ENCODE results near the gene RNU5B-1. TPM values are rescaled to one million over a fixed set of nuclear protein-coding genes. Genes with fewer than 3 reads are reported as not detected.

The RNU5B-1 gene
- total RNA-seq, 4 donors from 2014 or later = not detected

Other genes starting within 250 kb of the RNU5B-1 start
- gene RASL12, start 236.7 kb upstream of the RNU5B-1 start, total RNA-seq = 10 to 100 TPM in 1 of 4 donors, 1 to 10 TPM in 3; 1.7 to 18.9 (median 7.7) TPM
- gene KBTBD13, start 227.9 kb upstream of the RNU5B-1 start, total RNA-seq = not detected
- gene UBAP1L, start 189.5 kb upstream of the RNU5B-1 start, total RNA-seq = 1 to 10 TPM; 1.7 to 3.3 (median 3.0) TPM
- 10 to 100 TPM; 21.0 to 33.5 (median 27.0) TPM for gene PDCD7, start 170.9 kb upstream of the RNU5B-1 start, total RNA-seq
- gene CLPX, start 119.3 kb upstream of the RNU5B-1 start, total RNA-seq = 100 to 1,000 TPM in 2 of 4 donors, 10 to 100 TPM in 2; 74.5 to 110 (median 91.8) TPM
- 10 to 100 TPM in 2 of 4 donors, 1 to 10 TPM in 2; 3.9 to 66.8 (median 9.3) TPM for gene CILP, start 93.2 kb upstream of the RNU5B-1 start, total RNA-seq
- 10 to 100 TPM; 10.3 to 14.4 (median 11.3) TPM for gene PARP16, start 17.8 kb upstream of the RNU5B-1 start, total RNA-seq
- gene RNU5A-1, start 8.6 kb upstream of the RNU5B-1 start, total RNA-seq = not detected
- not detected for gene IGDCC3, start 73.3 kb downstream of the RNU5B-1 start, total RNA-seq
- gene IGDCC4, start 118.3 kb downstream of the RNU5B-1 start, total RNA-seq = 1 to 10 TPM in 1 of 4 donors, under 1 TPM in 3; 0.27 to 1.2 (median 0.32) TPM
- 10 to 100 TPM; 23.3 to 35.4 (median 31.1) TPM for gene DPP8, start 213.0 kb downstream of the RNU5B-1 start, total RNA-seq
- 10 to 100 TPM; 30.5 to 43.0 (median 38.1) TPM for gene HACD3, start 225.8 kb downstream of the RNU5B-1 start, total RNA-seq

Data from lower leg skin (tissue), 4 donors.